HCT116 (cell line): ENCODE results near the gene SLC25A41. TPM values are rescaled to one million over a fixed set of nuclear protein-coding genes. Genes with fewer than 3 reads are reported as not detected.

ENCODE experiments used
- ATAC-seq: fragments of 200-7000 bp; cut with Tn5 transposase; 2 replicates; pipeline ENCODE4 v1.9.1; 2020; ENCODE audit warnings: mild to moderate bottlenecking, moderate library complexity
- BruUV-seq: library from RNA; stranded (reverse); fragments of 400-500 nt; replicated peaks from 2 replicates; lab custom pipeline; 2021; lab: Mats Ljungman, UMichigan
- CTCF ChIA-PET: fragments of 300-600 bp; sonication (Branson Sonifier 250); formaldehyde crosslinking; loops from one replicate; lab custom pipeline; 2021; ENCODE audit warnings: antibody characterized with exemption; lab: Charles Lee
- POLR2A ChIA-PET: fragments of 300-600, 350-600 bp; sonication (Branson Sonifier 250); formaldehyde crosslinking; loops from one replicate; lab custom pipeline; 2021; ENCODE audit warnings: antibody characterized with exemption; lab: Charles Lee
- RAD21 ChIA-PET, 2 experiments: fragments of 300-600 bp; sonication (Branson Sonifier 250); formaldehyde crosslinking; loops; one replicate each; lab custom pipeline; 2023; ENCODE audit warnings: low total read pairs in 2 of 2; ENCODE audit not compliant: uncharacterized antibody in 2 of 2, unreplicated experiment in 2 of 2, low non-redundant PET in 1 of 2; lab: Charles Lee
- DNase-seq: peaks from one replicate; pipeline ENCODE4 v3.0.0-alpha.2; 2010; ENCODE audit warnings: low read depth, low spot score
- H2AFZ ChIP-seq: fragments of 200-600 bp; shearing (Covaris generic), sonication (generic); 2 replicates; pipeline ENCODE4 v1.6.1; 2017; ENCODE audit warnings: low read depth, mixed run types, mixed read lengths, antibody characterized with exemption, low read length; ENCODE audit not compliant: poor library complexity, severe bottlenecking
- H3K27ac ChIP-seq: 2 replicates; pipeline ENCODE4 v1.5.1; 2012; ENCODE audit warnings: low read depth, low read length
- H3K27me3 ChIP-seq: fragments of 200-600 bp; sonication (generic); 2 replicates; pipeline ENCODE4 v1.6.1; 2016; ENCODE audit warnings: mixed run types, low read length, mixed read lengths; ENCODE audit not compliant: insufficient read depth
- H3K36me3 ChIP-seq, 2 experiments: fragments of 200-500 bp in 1 of 2; fragments of 200-600 bp in 1 of 2; sonication (Bioruptor generic) in 1 of 2; sonication (generic) in 1 of 2; 2 replicates each; pipeline versions ENCODE4 v1.5.1 to v1.6.1; 2014 to 2016; ENCODE audit warnings: low read length in 2 of 2, inconsistent platforms in 1 of 2, mixed read lengths in 1 of 2, mixed run types in 1 of 2; ENCODE audit not compliant: insufficient read depth in 2 of 2, control insufficient read depth in 1 of 2
- H3K4me1 ChIP-seq, 2 experiments: fragments of 200-600 bp in 1 of 2; sonication (generic) in 1 of 2; 2 replicates each; pipeline versions ENCODE4 v1.5.1 to v1.6.1; 2012 to 2017; ENCODE audit warnings: low read length in 2 of 2, inconsistent platforms in 1 of 2, mild to moderate bottlenecking in 1 of 2, mixed read lengths in 1 of 2, mixed run types in 1 of 2, moderate library complexity in 1 of 2; ENCODE audit not compliant: insufficient read depth in 2 of 2, control insufficient read depth in 1 of 2
- H3K4me2 ChIP-seq: fragments of 200-600 bp; sonication (generic); 2 replicates; pipeline ENCODE4 v1.6.1; 2017; ENCODE audit warnings: mixed run types, low read length, mixed read lengths
- H3K4me3 ChIP-seq, 2 experiments: fragments of 200-600 bp in 1 of 2; sonication (generic) in 1 of 2; replicated peaks in 1 of 2; 2 replicates each; pipeline ENCODE4 v1.5.1; 2011 to 2016; ENCODE audit warnings: low read length in 2 of 2, control low read depth in 1 of 2, low read depth in 1 of 2, mild to moderate bottlenecking in 1 of 2, mixed read lengths in 1 of 2, mixed run types in 1 of 2
- H3K79me2 ChIP-seq: fragments of 200-600 bp; sonication (generic); 2 replicates; pipeline ENCODE4 v1.6.1; 2017; ENCODE audit warnings: mild to moderate bottlenecking, mixed run types, low read length, moderate library complexity, mixed read lengths; ENCODE audit not compliant: insufficient read depth
- H3K9ac ChIP-seq: fragments of 200-600 bp; sonication (generic); 2 replicates; pipeline ENCODE4 v1.6.1; 2016; ENCODE audit warnings: low read length, mixed read lengths
- H3K9me2 ChIP-seq: fragments of 200-600 bp; sonication (generic), shearing (Covaris generic); 2 replicates; pipeline ENCODE4 v1.6.1; 2017; ENCODE audit warnings: mixed run types, mild to moderate bottlenecking, moderate library complexity; ENCODE audit not compliant: insufficient read depth
- H3K9me3 ChIP-seq, 2 experiments: fragments of 200-500 bp in 1 of 2; fragments of 200-600 bp in 1 of 2; sonication (Bioruptor generic) in 1 of 2; sonication (generic) in 1 of 2; 2 replicates each; pipeline ENCODE4 v1.6.1; 2014 to 2017; ENCODE audit warnings: low read length in 2 of 2, mixed read lengths in 2 of 2, inconsistent platforms in 1 of 2, low read depth in 1 of 2, mild to moderate bottlenecking in 1 of 2, mixed run types in 1 of 2, moderate library complexity in 1 of 2; ENCODE audit not compliant: control insufficient read depth in 1 of 2, insufficient read depth in 1 of 2
- H4K20me1 ChIP-seq: fragments of 200-600 bp; sonication (generic), shearing (Covaris generic); 2 replicates; pipeline ENCODE4 v1.6.1; 2017; ENCODE audit warnings: mixed run types, mild to moderate bottlenecking, moderate library complexity; ENCODE audit not compliant: insufficient read depth
- CBX3 ChIP-seq: IDR thresholded peaks from 2 replicates; pipeline ENCODE4 v1.6.1; 2012; ENCODE audit warnings: low read depth
- CEBPB ChIP-seq: IDR thresholded peaks from 2 replicates; pipeline ENCODE4 v1.6.1; 2012; ENCODE audit warnings: low read depth
- EZH2 ChIP-seq: fragments of 200-600 bp; sonication (generic); IDR thresholded peaks from 2 replicates; pipeline ENCODE4 v1.6.1; 2017; ENCODE audit warnings: antibody characterized with exemption, mixed run types
- FOSL1 ChIP-seq: IDR thresholded peaks from 2 replicates; pipeline ENCODE4 v1.6.1; 2012; ENCODE audit warnings: low read depth
- MAX ChIP-seq: IDR thresholded peaks from 2 replicates; pipeline ENCODE4 v1.6.1; 2012
- POLR2A ChIP-seq: IDR thresholded peaks from 2 replicates; pipeline ENCODE4 v1.7.0; 2011; ENCODE audit warnings: borderline replicate concordance; ENCODE audit not compliant: insufficient read depth, insufficient read length; ENCODE audit errors: extremely low read depth
- POLR2AphosphoS5 ChIP-seq: IDR thresholded peaks from 2 replicates; pipeline ENCODE4 v1.6.1; 2011; ENCODE audit warnings: mild to moderate bottlenecking, low read depth, low read length, moderate library complexity
- REST ChIP-seq: IDR thresholded peaks from 2 replicates; pipeline ENCODE4 v1.6.1; 2012; ENCODE audit warnings: low read depth
- SIN3A ChIP-seq: IDR thresholded peaks from 2 replicates; pipeline ENCODE4 v1.6.1; 2012; ENCODE audit warnings: low read depth
- SP1 ChIP-seq: IDR thresholded peaks from 2 replicates; pipeline ENCODE4 v1.6.1; 2012; ENCODE audit warnings: low read depth
- TCF7L2 ChIP-seq: IDR thresholded peaks from 2 replicates; pipeline ENCODE4 v1.7.0; 2011; ENCODE audit warnings: borderline replicate concordance, inconsistent platforms; ENCODE audit not compliant: insufficient read depth, insufficient read length; ENCODE audit errors: extremely low read depth
- ZBTB33 ChIP-seq: IDR thresholded peaks from 2 replicates; pipeline ENCODE4 v1.6.1; 2011; ENCODE audit warnings: mild to moderate bottlenecking, low read length, moderate library complexity; ENCODE audit not compliant: insufficient replicate concordance; ENCODE audit errors: extremely low read depth
- ZFX ChIP-seq: fragments of 450-650 bp; IDR thresholded peaks from 2 replicates; pipeline ENCODE4 v1.6.1; 2017
- intact Hi-C: fragments of 100-400 bp; cut with micrococcal nuclease; formaldehyde crosslinking; loops from 2 replicates; pipeline ENCODE4 v1.10.0; 2022
- total RNA-seq: library from RNA; stranded (reverse); gene quantifications from one replicate; pipeline ENCODE4 v1.2.1, GENCODE V29; 2021; ENCODE audit not compliant: unreplicated experiment

Gene SLC25A41
- total RNA-seq, 1 experiment from 2014 or later, result 0.93 TPM

DNA sequence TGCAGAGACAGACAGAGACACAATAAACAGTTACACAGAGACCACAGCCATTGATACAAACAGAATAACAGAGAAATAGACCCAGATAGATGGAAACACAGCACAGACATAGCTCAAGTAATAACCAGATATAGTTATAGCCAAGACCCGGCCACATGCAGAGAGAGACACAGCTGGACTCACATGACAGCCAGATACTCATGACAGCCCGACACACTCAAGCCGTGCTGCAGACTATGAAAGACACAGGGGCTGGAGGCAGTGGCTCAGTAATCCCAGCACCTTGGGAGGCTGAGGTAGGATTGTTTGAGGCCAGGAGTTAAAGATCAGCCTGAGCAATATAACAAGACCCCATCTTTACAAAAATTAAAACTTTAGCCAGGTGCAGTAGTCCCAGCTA lies 49.7 kb upstream of the SLC25A41 start:
- H3K9me3 ChIP-seq, result no peaks in the 10 kb centered on the region
- peaks cover 0 to 8% of the 10 kb centered on the region in 2 experiments; a peak in 1 of 4 replicates for H3K4me1 ChIP-seq
- TF ChIP-seq MAX, result no peak
- TF ChIP-seq TCF7L2, result no peak
- TF ChIP-seq FOSL1, result no peak
- no peak for TF ChIP-seq REST
- TF ChIP-seq ZFX, result no peak
- no peak for TF ChIP-seq CBX3
- TF ChIP-seq ZBTB33, result no peak
- no peak for TF ChIP-seq SP1
- no peak for TF ChIP-seq EZH2
- no peak for TF ChIP-seq SIN3A
- no peak for TF ChIP-seq CEBPB
- no peak for TF ChIP-seq POLR2AphosphoS5
- TF ChIP-seq POLR2A, result no peak
- H3K9me2 ChIP-seq, result no peaks in the 10 kb centered on the region
- no peak for ATAC-seq
- H2AFZ ChIP-seq, result no peak overlapping the region
- no peaks in the 10 kb centered on the region for H4K20me1 ChIP-seq
- no peak overlapping the region for H3K4me3 ChIP-seq
- BruUV-seq, result no TSS peak
- ChIA-PET CTCF (no interaction called here), RAD21 (no interaction called here), POLR2A (no interaction called here)
- H3K9ac ChIP-seq, result no peak overlapping the region
- no peak overlapping the region for H3K27ac ChIP-seq
- no peaks in the 10 kb centered on the region for H3K36me3 ChIP-seq
- no peak overlapping the region for H3K4me2 ChIP-seq
- intact Hi-C loops, result no loop called here
- no peak for DNase-seq
- H3K79me2 ChIP-seq, result no peaks in the 10 kb centered on the region
- no peaks in the 10 kb centered on the region for H3K27me3 ChIP-seq
